ENCODE results near the gene AHDC1.

DNA sequence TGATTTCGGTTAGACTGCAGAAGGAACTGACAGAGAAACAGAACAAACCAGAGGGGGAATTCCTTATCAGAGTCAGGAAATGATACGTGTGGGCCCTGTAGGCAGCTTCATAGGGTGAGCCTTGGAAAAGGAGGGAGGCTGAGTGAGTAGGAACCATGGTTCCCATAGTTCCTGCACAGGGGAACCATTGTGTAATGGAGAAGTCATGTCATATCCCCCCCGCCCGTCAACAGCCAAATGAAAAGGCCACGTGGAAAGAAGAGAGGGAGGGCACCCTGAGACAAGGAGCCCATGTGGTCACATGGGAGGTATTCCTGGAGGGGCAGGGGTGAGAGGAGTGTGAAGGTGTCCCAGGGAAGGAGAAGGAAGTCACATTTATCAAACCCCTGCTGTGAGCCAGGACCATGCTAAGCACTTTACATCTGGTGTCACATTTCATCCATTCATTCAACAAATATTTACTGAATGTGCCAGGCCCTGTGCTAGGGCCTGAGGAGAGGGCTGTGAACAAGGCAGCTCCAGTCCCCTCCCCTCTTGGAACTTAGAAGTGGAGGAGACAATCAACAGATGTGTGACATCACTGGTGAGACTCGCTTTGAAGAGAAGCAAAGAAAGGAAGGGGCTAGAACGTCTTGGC lies 46.7 kb upstream of the AHDC1 start:
- TF ChIP-seq PHB2 (IDR thresholded peaks at IDR 0.05; ENCODE audit: partially characterized antibody) (no peak), POLR2A (IDR thresholded peaks at IDR 0.05; ENCODE audit: insufficient read depth in 1 of 2, low read depth in 2 of 2, low read length in 2 of 2) (no peak), RFX5 (IDR thresholded peaks at IDR 0.05; ENCODE audit: low read depth, low read length) (no peak), PCBP2 (optimal IDR thresholded peaks at IDR 0.05; ENCODE audit: low read depth, low read length, poor library complexity, severe bottlenecking) (no peak), POLR2AphosphoS5 (IDR thresholded peaks at IDR 0.05; ENCODE audit: low read depth, low read length) (no peak)
- TF ChIP-seq, protein P1, sequence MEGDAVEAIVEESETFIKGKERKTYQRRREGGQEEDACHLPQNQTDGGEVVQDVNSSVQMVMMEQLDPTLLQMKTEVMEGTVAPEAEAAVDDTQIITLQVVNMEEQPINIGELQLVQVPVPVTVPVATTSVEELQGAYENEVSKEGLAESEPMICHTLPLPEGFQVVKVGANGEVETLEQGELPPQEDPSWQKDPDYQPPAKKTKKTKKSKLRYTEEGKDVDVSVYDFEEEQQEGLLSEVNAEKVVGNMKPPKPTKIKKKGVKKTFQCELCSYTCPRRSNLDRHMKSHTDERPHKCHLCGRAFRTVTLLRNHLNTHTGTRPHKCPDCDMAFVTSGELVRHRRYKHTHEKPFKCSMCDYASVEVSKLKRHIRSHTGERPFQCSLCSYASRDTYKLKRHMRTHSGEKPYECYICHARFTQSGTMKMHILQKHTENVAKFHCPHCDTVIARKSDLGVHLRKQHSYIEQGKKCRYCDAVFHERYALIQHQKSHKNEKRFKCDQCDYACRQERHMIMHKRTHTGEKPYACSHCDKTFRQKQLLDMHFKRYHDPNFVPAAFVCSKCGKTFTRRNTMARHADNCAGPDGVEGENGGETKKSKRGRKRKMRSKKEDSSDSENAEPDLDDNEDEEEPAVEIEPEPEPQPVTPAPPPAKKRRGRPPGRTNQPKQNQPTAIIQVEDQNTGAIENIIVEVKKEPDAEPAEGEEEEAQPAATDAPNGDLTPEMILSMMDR (CRISPR knock-in tag; IDR thresholded peaks at IDR 0.05): no peak

Measured in HepG2 (cell line).